SH-SY5Y (cell line): ENCODE measurements around the gene ADAMTS18.

Experiments used
- GATA2 ChIP-seq: IDR thresholded peaks from 2 replicates; pipeline ENCODE4 v1.6.1; 2011; ENCODE audit warnings: mild to moderate bottlenecking, low read depth, low read length
- GATA3 ChIP-seq: IDR thresholded peaks from 2 replicates; pipeline ENCODE4 v1.6.1; 2011; ENCODE audit warnings: low read depth, mild to moderate bottlenecking, low read length, moderate library complexity

GRCh38 chr16:77282345-77282744 is 152.5 kb downstream of the ADAMTS18 start:
- TF ChIP-seq GATA2 (no peak), GATA3 (no peak)
